NCI-H524 treated with DMSO at 0.1 percent for 48 hours (cell line): ENCODE measurements around the gene SPRED3.
"Not testable (repeated sequence)": the region's sequence is repeated elsewhere in the genome, so short reads cannot be mapped to it uniquely, and the experiment has no call there.

Experiments
- DNase-seq: peaks from one replicate; lab custom pipeline; 2025; lab: John Stamatoyannopoulos, UW

Gene SPRED3

GRCh38 chr19:38420935-38421334 lies 32.4 kb downstream of the SPRED3 start:
- DNase-seq: no peak

- no peak for DNase-seq
These were observed 33.4 kb downstream of the SPRED3 start for GRCh38 chr19:38421856-38422255.

- no peak for DNase-seq
These were observed 33.9 kb downstream of the SPRED3 start for GRCh38 chr19:38422438-38422837.

GRCh38 chr19:38424272-38424671 lies 35.8 kb downstream of the SPRED3 start:
- DNase-seq: no peak

GRCh38 chr19:38425222-38425809 lies 36.8 kb downstream of the SPRED3 start:
- DNase-seq: no peak

GRCh38 chr19:38425810-38426466 lies 37.4 kb downstream of the SPRED3 start, which contains the start of gene RASGRP4:
TSS of gene RASGRP4 (minus strand) at chr19:38426219. CDS start at chr19:38426091, 128 bp downstream.
- DNase-seq: no peak

- not testable (repeated sequence) for DNase-seq
These were observed 38.7 kb downstream of the SPRED3 start for GRCh38 chr19:38427035-38427677.

GRCh38 chr19:38429055-38429810 lies 40.7 kb downstream of the SPRED3 start:
- no peak for DNase-seq

GRCh38 chr19:38429811-38430156 lies 41.3 kb downstream of the SPRED3 start:
- no peak for DNase-seq

- no peak for DNase-seq
These were observed 42.4 kb downstream of the SPRED3 start for GRCh38 chr19:38430931-38431330.

- no peak for DNase-seq
These were observed 44.8 kb downstream of the SPRED3 start, which contains the start of gene RYR1 for GRCh38 chr19:38433268-38433733. TSS of gene RYR1 (plus strand) at chr19:38433691. CDS start at chr19:38433830, 139 bp downstream.

GRCh38 chr19:38434549-38435051 lies 46.1 kb downstream of the SPRED3 start:
- DNase-seq: no peak

GRCh38 chr19:38437295-38437694 lies 48.8 kb downstream of the SPRED3 start:
- no peak for DNase-seq

- no peak for DNase-seq
These were observed 49.4 kb downstream of the SPRED3 start for GRCh38 chr19:38437917-38438316.

- DNase-seq: no peak
These were observed 52.1 kb downstream of the SPRED3 start for GRCh38 chr19:38440592-38440991.

GRCh38 chr19:38441657-38442348 lies 53.3 kb downstream of the SPRED3 start:
- no peak for DNase-seq

- no peak for DNase-seq
These were observed 54.2 kb downstream of the SPRED3 start for GRCh38 chr19:38442736-38443135.

- no peak for DNase-seq
These were observed 55.0 kb downstream of the SPRED3 start for GRCh38 chr19:38443458-38443999.

- DNase-seq: no peak
These were observed 55.5 kb downstream of the SPRED3 start for GRCh38 chr19:38444026-38444425.

- DNase-seq: no peak
These were observed 56.9 kb downstream of the SPRED3 start for GRCh38 chr19:38445362-38445761.

- no peak for DNase-seq
These were observed 59.7 kb downstream of the SPRED3 start for GRCh38 chr19:38448225-38448624.
